GM23338 (cell line): ENCODE measurements around the gene NPSR1. TPM values are rescaled to one million over a fixed set of nuclear protein-coding genes. Genes with fewer than 3 reads are reported as not detected.

Experiments
- ATAC-seq: fragments of 200-7000 bp; cut with Tn5 transposase; 3 replicates; pipeline ENCODE4 v1.9.1; 2020
- DNase-seq: peaks from one replicate; pipeline ENCODE4 v3.0.0-alpha.2; 2015; ENCODE audit warnings: low spot score
- H2AFZ ChIP-seq: fragments of 200-600 bp; sonication (generic); 2 replicates; pipeline ENCODE4 v1.8.0; 2016; ENCODE audit warnings: antibody characterized with exemption, mild to moderate bottlenecking, moderate library complexity
- H3F3A ChIP-seq: fragments of 200-600 bp; sonication (generic); replicated peaks from 2 replicates; pipeline ENCODE4 v1.8.0; 2017; ENCODE audit warnings: antibody characterized with exemption, mixed run types, low read depth
- H3K27ac ChIP-seq: fragments of 200-600 bp; sonication (generic); 2 replicates; pipeline ENCODE4 v1.6.1; 2016; ENCODE audit warnings: low read depth
- H3K27me3 ChIP-seq: fragments of 200-600 bp; sonication (generic); 2 replicates; pipeline ENCODE4 v1.8.0; 2016; ENCODE audit warnings: mild to moderate bottlenecking, mixed run types, moderate library complexity; ENCODE audit not compliant: insufficient read depth
- H3K36me3 ChIP-seq: fragments of 200-600 bp; sonication (generic); 2 replicates; pipeline ENCODE4 v1.8.0; 2016; ENCODE audit warnings: mild to moderate bottlenecking; ENCODE audit not compliant: insufficient read depth
- H3K4me1 ChIP-seq: fragments of 200-600 bp; sonication (generic); 2 replicates; pipeline ENCODE4 v1.8.0; 2016; ENCODE audit warnings: mild to moderate bottlenecking, moderate library complexity; ENCODE audit not compliant: insufficient read depth
- H3K4me2 ChIP-seq: fragments of 200-600 bp; sonication (generic); 2 replicates; pipeline ENCODE4 v1.7.1; 2017; ENCODE audit warnings: mixed run types
- H3K4me3 ChIP-seq: fragments of 200-600 bp; sonication (generic); 2 replicates; pipeline ENCODE4 v1.6.1; 2016; ENCODE audit warnings: mixed run types
- H3K79me2 ChIP-seq: fragments of 200-600 bp; sonication (generic); replicated peaks from 2 replicates; pipeline ENCODE4 v1.8.0; 2017; ENCODE audit warnings: mild to moderate bottlenecking; ENCODE audit not compliant: insufficient read depth
- H3K9me2 ChIP-seq: fragments of 200-600 bp; sonication (generic); 2 replicates; pipeline ENCODE4 v1.8.0; 2017; ENCODE audit not compliant: insufficient read depth
- H4K20me1 ChIP-seq: fragments of 200-600 bp; sonication (generic); replicated peaks from 2 replicates; pipeline ENCODE4 v1.8.0; 2017; ENCODE audit warnings: mild to moderate bottlenecking; ENCODE audit not compliant: insufficient read depth
- H3K27ac Mint-ChIP-seq: 2 replicates; pipeline ENCODE4 v1.8.0; 2020; ENCODE audit warnings: inconsistent platforms, mild to moderate bottlenecking, moderate library complexity, mixed read lengths
- H3K27me3 Mint-ChIP-seq: 3 replicates; pipeline ENCODE4 v1.8.0; 2022; ENCODE audit warnings: low read depth, mild to moderate bottlenecking, moderate library complexity, mixed read lengths, inconsistent platforms; ENCODE audit not compliant: insufficient read depth, poor library complexity
- H3K36me3 Mint-ChIP-seq: 3 replicates; pipeline ENCODE4 v1.8.0; 2021; ENCODE audit warnings: low read depth, mild to moderate bottlenecking, inconsistent platforms, moderate library complexity, mixed read lengths
- H3K4me1 Mint-ChIP-seq: 3 replicates; pipeline ENCODE4 v1.8.0; 2020; ENCODE audit warnings: mild to moderate bottlenecking, inconsistent platforms, mixed read lengths
- H3K4me3 Mint-ChIP-seq: 3 replicates; pipeline ENCODE4 v1.8.0; 2021; ENCODE audit warnings: moderate library complexity, mild to moderate bottlenecking, inconsistent platforms, mixed read lengths
- H3K9me3 Mint-ChIP-seq: 3 replicates; pipeline ENCODE4 v1.8.0; 2020; ENCODE audit warnings: moderate library complexity, mild to moderate bottlenecking, inconsistent platforms, mixed read lengths
- CREB1 ChIP-seq: fragments of 250-450 bp; sonication (Bioruptor Pico); IDR thresholded peaks from 2 replicates; pipeline ENCODE4 v1.5.0; 2020; ENCODE audit warnings: low read depth, mild to moderate bottlenecking, moderate library complexity
- CTCF ChIP-seq, 2 experiments: fragments of 200-600 bp in 1 of 2; sonication (generic) in 1 of 2; conservative IDR thresholded peaks; 2 replicates each; pipeline versions ENCODE4 v1.5.1 to v1.6.1; 2016 to 2017; ENCODE audit warnings: antibody characterized with exemption in 2 of 2, low read depth in 2 of 2, mild to moderate bottlenecking in 2 of 2, moderate library complexity in 1 of 2
- ETS1 ChIP-seq: IDR thresholded peaks from 2 replicates; pipeline ENCODE4 v1.6.1; 2016; ENCODE audit warnings: antibody characterized with exemption
- EZH2 ChIP-seq: fragments of 200-600 bp; sonication (generic); IDR thresholded peaks from one replicate; pipeline ENCODE4 v1.8.0; 2017; ENCODE audit warnings: antibody characterized with exemption, mild to moderate bottlenecking, low read depth; ENCODE audit not compliant: unreplicated experiment
- EZH2phosphoT487 ChIP-seq: fragments of 200-600 bp; sonication (generic); IDR thresholded peaks from one replicate; pipeline ENCODE4 v1.8.1; 2018; ENCODE audit warnings: antibody characterized with exemption; ENCODE audit not compliant: unreplicated experiment
- NANOG ChIP-seq: IDR thresholded peaks from 2 replicates; pipeline ENCODE4 v1.6.1; 2016; ENCODE audit warnings: antibody characterized with exemption, borderline replicate concordance
- POLR2AphosphoS5 ChIP-seq: IDR thresholded peaks from 2 replicates; pipeline ENCODE4 v1.6.1; 2016; ENCODE audit warnings: antibody characterized with exemption, low read depth
- REST ChIP-seq: IDR thresholded peaks from one replicate; pipeline ENCODE4 v1.6.1; 2018; ENCODE audit warnings: antibody characterized with exemption; ENCODE audit not compliant: unreplicated experiment
- STAT1 ChIP-seq: IDR thresholded peaks from one replicate; pipeline ENCODE4 v1.6.1; 2016; ENCODE audit warnings: antibody characterized with exemption; ENCODE audit not compliant: unreplicated experiment
- ZNF114 ChIP-seq: fragments of 250-450 bp; sonication (Bioruptor Pico); IDR thresholded peaks from 2 replicates; pipeline ENCODE4 v1.5.0; 2020; ENCODE audit warnings: mild to moderate bottlenecking, moderate library complexity
- ZNF331 ChIP-seq: fragments of 250-450 bp; sonication (Bioruptor Pico); IDR thresholded peaks from 2 replicates; pipeline ENCODE4 v1.5.0; 2020; ENCODE audit warnings: low read depth, mild to moderate bottlenecking, moderate library complexity
- ZNF462 ChIP-seq: fragments of 250-450 bp; sonication (Bioruptor Pico); IDR thresholded peaks from 2 replicates; pipeline ENCODE4 v1.5.0; 2020; ENCODE audit warnings: mild to moderate bottlenecking, moderate library complexity
- polyA plus RNA-seq: library from polyadenylated mRNA; unstranded; fragments of >200 nt; fragmentation: Nextera tagmentation; extraction: Ambion mirVana; gene quantifications from 2 replicates; pipeline ENCODE4 v1.2.1, GENCODE V29; 2016
- total RNA-seq: library from RNA; depleted of rRNA; stranded (reverse); fragments of >200 nt; shearing (Covaris generic); gene quantifications from 2 replicates; pipeline ENCODE4 v1.2.3, GENCODE V29; 2014

The NPSR1 gene
- total and polyA plus RNA-seq, 2 experiments from 2014 or later = not detected

- no peaks in the 10 kb centered on the region for H3K27me3 Mint-ChIP-seq
Measured at GRCh38 chr7:34620425-34620824, 37.6 kb upstream of the NPSR1 start.

More at GRCh38 chr7:34620425-34620824, 37.6 kb upstream of the NPSR1 start:
- H3K27ac ChIP-seq = no peak overlapping the region
- Mint-ChIP-seq H3K4me1 (no peaks in the 10 kb centered on the region), H3K27ac (no peak overlapping the region), H3K36me3 (no peaks in the 10 kb centered on the region), H3K9me3 (no peaks in the 10 kb centered on the region), H3K4me3 (no peak overlapping the region)
- H3K4me2 ChIP-seq = no peak overlapping the region
- no peaks in the 10 kb centered on the region for H3K79me2 ChIP-seq
- H3F3A ChIP-seq = no peaks in the 10 kb centered on the region
- no peak overlapping the region for H2AFZ ChIP-seq
- no peaks in the 10 kb centered on the region for H4K20me1 ChIP-seq
- H3K27me3 ChIP-seq = no peaks in the 10 kb centered on the region
- peaks cover 2% of the 10 kb centered on the region; the same call in 1 of the 2 replicates for H3K9me2 ChIP-seq
- ATAC-seq = no peak
- no peaks in the 10 kb centered on the region for H3K4me1 ChIP-seq
- no peak for DNase-seq
- no peak overlapping the region for H3K4me3 ChIP-seq
- H3K36me3 ChIP-seq = no peaks in the 10 kb centered on the region
- TF ChIP-seq ZNF331 (CRISPR knock-in tag) (no peak), NANOG (no peak), CREB1 (CRISPR knock-in tag) (no peak), STAT1 (no peak), EZH2 (no peak), REST (no peak), CTCF (conservative IDR thresholded peaks at IDR 0.05; ENCODE audit: low read depth in 2 of 2) (no peak), ZNF462 (no peak), POLR2AphosphoS5 (no peak), EZH2phosphoT487 (no peak), ETS1 (no peak), ZNF114 (no peak)
